Activated CD8-positive, alpha-beta memory T cell treated with anti-CD3 and anti-CD28 coated beads, Interleukin-2, amount 50 U/mL, for 24 hours (primary cell): Measurements from ENCODE around the gene ACSBG1.

Experiments
- DNase-seq: peaks from one replicate; pipeline ENCODE4 v3.0.0-alpha.2; 2020; ENCODE audit errors: extremely low read depth

ACSBG1 gene

GRCh38 chr15:78234515-78235040, at the start of gene ACSBG1:
Gene ACSBG1 (minus strand): TSS chr15:78234565. CDS start chr15:78234501, 64 bp downstream.
- no peak for DNase-seq

- DNase-seq, result no peak
Measured at GRCh38 chr15:78282324-78282723, 48.0 kb upstream of the ACSBG1 start.

GRCh38 chr15:78280319-78281072, 46.1 kb upstream of the ACSBG1 start:
- no peak for DNase-seq

- DNase-seq, result no peak
Measured at GRCh38 chr15:78276064-78276943, 41.9 kb upstream of the ACSBG1 start.

GRCh38 chr15:78274994-78275393, 40.6 kb upstream of the ACSBG1 start:
- no peak for DNase-seq

- DNase-seq, result no peak
Measured at GRCh38 chr15:78272776-78273175, 38.4 kb upstream of the ACSBG1 start.

GRCh38 chr15:78272316-78272715, 38.0 kb upstream of the ACSBG1 start:
- DNase-seq, result no peak

- no peak for DNase-seq
Measured at GRCh38 chr15:78266806-78267205, 32.4 kb upstream of the ACSBG1 start.

GRCh38 chr15:78266229-78266628, 31.9 kb upstream of the ACSBG1 start:
- no peak for DNase-seq

GRCh38 chr15:78265752-78266224, 31.4 kb upstream of the ACSBG1 start:
- DNase-seq, result no peak

- no peak for DNase-seq
Measured at GRCh38 chr15:78265137-78265460, 30.7 kb upstream of the ACSBG1 start.

GRCh38 chr15:78264304-78265136, 30.2 kb upstream of the ACSBG1 start, which contains the start of gene DNAJA4:
Gene DNAJA4 (plus strand): TSS chr15:78264562. CDS start chr15:78264764, 202 bp downstream.
- DNase-seq, result no peak

GRCh38 chr15:78263907-78264303, 29.5 kb upstream of the ACSBG1 start:
- no peak for DNase-seq

GRCh38 chr15:78263351-78263781, 29.0 kb upstream of the ACSBG1 start:
- DNase-seq, result no peak

- DNase-seq, result no peak
Measured at GRCh38 chr15:78261062-78261461, 26.7 kb upstream of the ACSBG1 start.

- no peak for DNase-seq
Measured at GRCh38 chr15:78260489-78260888, 26.1 kb upstream of the ACSBG1 start.

GRCh38 chr15:78259232-78259631, 24.9 kb upstream of the ACSBG1 start:
- no peak for DNase-seq

GRCh38 chr15:78257681-78258080, 23.3 kb upstream of the ACSBG1 start:
- no peak for DNase-seq

GRCh38 chr15:78256044-78256437, 21.7 kb upstream of the ACSBG1 start:
- DNase-seq, result no peak

GRCh38 chr15:78255421-78256043, 21.2 kb upstream of the ACSBG1 start:
- DNase-seq, result no peak

GRCh38 chr15:78251136-78251535, 16.8 kb upstream of the ACSBG1 start:
- DNase-seq, result no peak
